Astrocyte of the spinal cord (primary cell): ENCODE results near the gene FRMPD4.

Source experiments
- DNase-seq: peaks from one replicate; pipeline ENCODE4 v3.0.0; 2011; ENCODE audit warnings: low read depth, low spot score
- H3K4me3 ChIP-seq: 2 replicates; pipeline ENCODE4 v1.5.1; 2011; ENCODE audit warnings: low read depth, mild to moderate bottlenecking, low read length, moderate library complexity
- in situ Hi-C: cut with HindIII; loops from 2 replicates; pipeline ENCODE4 v1.10.0; 2017; ENCODE audit warnings: low sequenced_read_pairs
- TF ChIP-seq, protein P1 (sequence below): IDR thresholded peaks from 2 replicates; pipeline ENCODE4 v1.5.1; 2012; ENCODE audit warnings: low read depth, mild to moderate bottlenecking, low read length, inconsistent platforms

FRMPD4 gene

GRCh38 chrX:12137951-12138360, 317 bp upstream of the FRMPD4 start:
- peak; percentile 4 for DNase-seq
- peak overlapping the region; percentile 33 for H3K4me3 ChIP-seq
- TF ChIP-seq, protein P1, sequence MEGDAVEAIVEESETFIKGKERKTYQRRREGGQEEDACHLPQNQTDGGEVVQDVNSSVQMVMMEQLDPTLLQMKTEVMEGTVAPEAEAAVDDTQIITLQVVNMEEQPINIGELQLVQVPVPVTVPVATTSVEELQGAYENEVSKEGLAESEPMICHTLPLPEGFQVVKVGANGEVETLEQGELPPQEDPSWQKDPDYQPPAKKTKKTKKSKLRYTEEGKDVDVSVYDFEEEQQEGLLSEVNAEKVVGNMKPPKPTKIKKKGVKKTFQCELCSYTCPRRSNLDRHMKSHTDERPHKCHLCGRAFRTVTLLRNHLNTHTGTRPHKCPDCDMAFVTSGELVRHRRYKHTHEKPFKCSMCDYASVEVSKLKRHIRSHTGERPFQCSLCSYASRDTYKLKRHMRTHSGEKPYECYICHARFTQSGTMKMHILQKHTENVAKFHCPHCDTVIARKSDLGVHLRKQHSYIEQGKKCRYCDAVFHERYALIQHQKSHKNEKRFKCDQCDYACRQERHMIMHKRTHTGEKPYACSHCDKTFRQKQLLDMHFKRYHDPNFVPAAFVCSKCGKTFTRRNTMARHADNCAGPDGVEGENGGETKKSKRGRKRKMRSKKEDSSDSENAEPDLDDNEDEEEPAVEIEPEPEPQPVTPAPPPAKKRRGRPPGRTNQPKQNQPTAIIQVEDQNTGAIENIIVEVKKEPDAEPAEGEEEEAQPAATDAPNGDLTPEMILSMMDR, result no peak
- in situ Hi-C loops, result no loop called here

GRCh38 chrX:12139934-12140611, 1.8 kb downstream of the FRMPD4 start:
- TF ChIP-seq, protein P1, result no peak
- in situ Hi-C loops, result no loop called here
- no peak for DNase-seq
- no peak overlapping the region for H3K4me3 ChIP-seq

GRCh38 chrX:12141511-12141910, 3.2 kb downstream of the FRMPD4 start:
- TF ChIP-seq, protein P1, result no peak
- no peak overlapping the region for H3K4me3 ChIP-seq
- in situ Hi-C loops, result no loop called here
- DNase-seq, result no peak

GRCh38 chrX:12142661-12143060, 4.4 kb downstream of the FRMPD4 start:
- in situ Hi-C loops, result no loop called here
- TF ChIP-seq, protein P1, result no peak
- DNase-seq, result no peak
- H3K4me3 ChIP-seq, result no peak overlapping the region

DNA sequence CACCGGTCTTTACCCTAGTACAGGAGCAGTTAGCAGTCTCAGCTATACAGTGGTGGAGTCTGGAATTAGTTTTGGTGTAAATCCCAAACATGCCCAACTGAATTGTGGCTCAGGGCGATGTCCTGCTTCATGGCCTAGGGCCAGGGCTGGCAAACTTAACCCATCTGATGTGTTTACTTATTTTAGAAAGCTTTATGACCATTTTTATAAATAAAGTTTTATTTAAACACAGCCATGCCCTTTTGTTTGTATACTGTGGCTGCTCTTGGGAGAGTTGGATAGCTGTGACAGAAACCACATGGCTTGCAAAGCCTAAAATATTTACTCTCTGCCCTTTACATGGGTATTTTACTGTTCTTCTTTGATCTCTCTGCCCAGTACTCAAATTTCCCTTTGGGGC, 7.1 kb downstream of the FRMPD4 start:
- no peak for DNase-seq
- no peak overlapping the region for H3K4me3 ChIP-seq
- in situ Hi-C loops, result no loop called here
- TF ChIP-seq, protein P1, result no peak

- TF ChIP-seq, protein P1, result no peak
- in situ Hi-C loops, result no loop called here
- no peak overlapping the region for H3K4me3 ChIP-seq
- no peak for DNase-seq
Observed at GRCh38 chrX:12149670-12150407, 11.6 kb downstream of the FRMPD4 start.
